Caco-2 (cell line): ENCODE measurements around the gene CEP120. TPM values are rescaled to one million over a fixed set of nuclear protein-coding genes. Genes with fewer than 3 reads are reported as not detected.

ENCODE experiments used
- BruUV-seq: library from RNA; stranded (reverse); fragments of 400-500 nt; replicated peaks from 2 replicates; lab custom pipeline; 2021; lab: Mats Ljungman, UMichigan
- CTCF ChIA-PET: fragments of 300-600 bp; sonication (Branson Sonifier 250); formaldehyde crosslinking; loops from one replicate; lab custom pipeline; 2022; ENCODE audit warnings: antibody characterized with exemption; lab: Charles Lee
- POLR2A ChIA-PET: fragments of 300-600 bp; sonication (Branson Sonifier 250); formaldehyde crosslinking; loops from one replicate; lab custom pipeline; 2022; ENCODE audit warnings: antibody characterized with exemption; lab: Charles Lee
- DNase-seq, 2 experiments: peaks; one replicate each; pipeline versions ENCODE4 v3.0.0 to v3.0.0-alpha.2; 2020 to 2022
- H3K27me3 ChIP-seq: replicated peaks from 2 replicates; pipeline ENCODE4 v1.6.0; 2011; ENCODE audit warnings: low read length; ENCODE audit not compliant: control insufficient read depth, insufficient read depth
- H3K36me3 ChIP-seq: 2 replicates; pipeline ENCODE4 v1.5.1; 2011; ENCODE audit warnings: low read length; ENCODE audit not compliant: control insufficient read depth, insufficient read depth
- H3K4me1 ChIP-seq: fragments of 250-450 bp; sonication (Bioruptor Pico); 2 replicates; pipeline ENCODE4 v1.5.1; 2020; ENCODE audit warnings: mild to moderate bottlenecking
- H3K4me3 ChIP-seq: 2 replicates; pipeline ENCODE4 v1.5.1; 2011; ENCODE audit warnings: low read depth, mild to moderate bottlenecking, control low read depth, low read length
- H3K9me3 ChIP-seq: fragments of 250-450 bp; sonication (Bioruptor Pico); 2 replicates; pipeline ENCODE4 v1.5.1; 2020; ENCODE audit warnings: mild to moderate bottlenecking, moderate library complexity
- H3K27ac Mint-ChIP-seq: one replicate; pipeline ENCODE4 v1.8.0; 2022; ENCODE audit warnings: mixed read lengths; ENCODE audit not compliant: unreplicated experiment
- H3K27me3 Mint-ChIP-seq: one replicate; pipeline ENCODE4 v1.8.0; 2022; ENCODE audit warnings: mixed read lengths; ENCODE audit not compliant: insufficient read depth, unreplicated experiment
- H3K36me3 Mint-ChIP-seq: one replicate; pipeline ENCODE4 v1.8.0; 2022; ENCODE audit warnings: mild to moderate bottlenecking, mixed read lengths; ENCODE audit not compliant: insufficient read depth, unreplicated experiment
- H3K4me1 Mint-ChIP-seq: one replicate; pipeline ENCODE4 v1.8.0; 2022; ENCODE audit warnings: low read depth, mixed read lengths; ENCODE audit not compliant: unreplicated experiment
- H3K4me3 Mint-ChIP-seq: one replicate; pipeline ENCODE4 v1.8.0; 2022; ENCODE audit warnings: mild to moderate bottlenecking, moderate library complexity, mixed read lengths; ENCODE audit not compliant: unreplicated experiment
- H3K9me3 Mint-ChIP-seq: one replicate; pipeline ENCODE4 v1.8.0; 2022; ENCODE audit warnings: mixed read lengths; ENCODE audit not compliant: unreplicated experiment
- intact Hi-C: fragments of 100-400 bp; cut with micrococcal nuclease; formaldehyde crosslinking; loops from one replicate; pipeline ENCODE4 v1.10.0; 2022; ENCODE audit not compliant: unreplicated experiment
- total RNA-seq: library from RNA; stranded (reverse); gene quantifications from 2 replicates; pipeline ENCODE4 v1.2.3, GENCODE V29; 2022
- TF ChIP-seq, protein P1 (sequence below), 2 experiments: fragments of 200-600 bp in 1 of 2; IDR thresholded peaks; 1 replicate in 1 of 2; 2 replicates in 1 of 2; pipeline versions ENCODE4 v1.5.1 to v1.8.0; 2011 to 2022; ENCODE audit warnings: antibody characterized with exemption in 1 of 2, control low read depth in 1 of 2, inconsistent platforms in 1 of 2, low read depth in 1 of 2, low read length in 1 of 2, mild to moderate bottlenecking in 1 of 2, moderate library complexity in 1 of 2; ENCODE audit not compliant: insufficient read depth in 1 of 2, severe bottlenecking in 1 of 2, unreplicated experiment in 1 of 2

Gene CEP120
- total RNA-seq, 1 experiment from 2014 or later = 25.8 TPM

DNA sequence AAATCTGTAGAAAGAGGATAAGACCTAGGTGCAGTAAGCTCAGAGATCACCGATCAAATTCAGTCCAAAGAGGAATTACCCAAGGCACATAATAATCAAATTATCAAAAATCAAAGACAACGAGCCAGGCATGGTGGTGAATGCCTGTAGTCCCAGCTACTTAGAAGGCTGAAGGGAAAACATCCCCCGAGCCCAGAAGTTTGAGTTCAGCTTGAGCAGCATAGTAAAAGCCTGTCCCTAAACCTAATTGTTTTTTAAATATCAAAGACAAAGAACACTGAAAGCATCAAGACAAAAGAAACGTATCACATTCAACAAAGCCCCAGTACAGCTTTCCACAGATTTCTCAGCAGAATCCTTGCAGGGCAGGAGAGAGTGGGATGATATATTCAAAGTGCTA, 122.9 kb downstream of the CEP120 start:
- H3K4me3 Mint-ChIP-seq = no peak overlapping the region
- no peak overlapping the region for H3K27ac Mint-ChIP-seq
- Histone ChIP-seq H3K4me1 (no peaks in the 10 kb centered on the region), H3K9me3 (peaks cover 5% of the 10 kb centered on the region; the same call in 1 of the 2 replicates), H3K4me3 (no peak overlapping the region), H3K36me3 (no peaks in the 10 kb centered on the region), H3K27me3 (no peaks in the 10 kb centered on the region)
- intact Hi-C loops = no loop called here
- TF ChIP-seq, protein P1, sequence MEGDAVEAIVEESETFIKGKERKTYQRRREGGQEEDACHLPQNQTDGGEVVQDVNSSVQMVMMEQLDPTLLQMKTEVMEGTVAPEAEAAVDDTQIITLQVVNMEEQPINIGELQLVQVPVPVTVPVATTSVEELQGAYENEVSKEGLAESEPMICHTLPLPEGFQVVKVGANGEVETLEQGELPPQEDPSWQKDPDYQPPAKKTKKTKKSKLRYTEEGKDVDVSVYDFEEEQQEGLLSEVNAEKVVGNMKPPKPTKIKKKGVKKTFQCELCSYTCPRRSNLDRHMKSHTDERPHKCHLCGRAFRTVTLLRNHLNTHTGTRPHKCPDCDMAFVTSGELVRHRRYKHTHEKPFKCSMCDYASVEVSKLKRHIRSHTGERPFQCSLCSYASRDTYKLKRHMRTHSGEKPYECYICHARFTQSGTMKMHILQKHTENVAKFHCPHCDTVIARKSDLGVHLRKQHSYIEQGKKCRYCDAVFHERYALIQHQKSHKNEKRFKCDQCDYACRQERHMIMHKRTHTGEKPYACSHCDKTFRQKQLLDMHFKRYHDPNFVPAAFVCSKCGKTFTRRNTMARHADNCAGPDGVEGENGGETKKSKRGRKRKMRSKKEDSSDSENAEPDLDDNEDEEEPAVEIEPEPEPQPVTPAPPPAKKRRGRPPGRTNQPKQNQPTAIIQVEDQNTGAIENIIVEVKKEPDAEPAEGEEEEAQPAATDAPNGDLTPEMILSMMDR (IDR thresholded peaks at IDR 0.05; ENCODE audit: insufficient read depth in 1 of 2, low read depth in 1 of 2, low read length in 1 of 2, severe bottlenecking in 1 of 2, unreplicated experiment in 1 of 2) = no peak
- ChIA-PET CTCF (no interaction called here), POLR2A (no interaction called here)
- H3K36me3 Mint-ChIP-seq = no peaks in the 10 kb centered on the region
- no peak for DNase-seq
- no peaks in the 10 kb centered on the region for H3K9me3 Mint-ChIP-seq
- no peaks in the 10 kb centered on the region for H3K4me1 Mint-ChIP-seq
- no TSS peak for BruUV-seq
- H3K27me3 Mint-ChIP-seq = peaks cover 6% of the 10 kb centered on the region

DNA sequence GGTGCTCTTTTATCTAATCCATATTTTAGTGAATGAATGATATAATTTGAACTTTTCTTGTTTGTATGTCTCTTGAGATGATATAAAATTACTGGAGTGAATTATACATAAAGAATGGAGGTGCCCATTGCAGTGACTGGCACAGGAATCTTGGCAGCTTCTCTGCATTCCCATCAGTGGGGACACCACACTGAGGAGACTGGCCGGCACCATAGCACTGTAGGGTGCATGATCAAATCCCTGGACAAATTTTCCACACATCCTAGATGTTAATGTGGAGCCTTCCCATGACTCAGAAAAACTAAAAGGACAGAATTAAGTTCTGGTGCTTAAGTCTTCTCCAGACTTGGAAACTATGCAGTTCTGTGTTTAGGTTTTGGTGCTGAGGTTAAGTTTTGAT, 124.1 kb downstream of the CEP120 start:
- no peaks in the 10 kb centered on the region for H3K4me1 Mint-ChIP-seq
- Histone ChIP-seq H3K4me3 (no peak overlapping the region), H3K4me1 (no peaks in the 10 kb centered on the region), H3K36me3 (no peaks in the 10 kb centered on the region), H3K9me3 (peaks cover 5% of the 10 kb centered on the region; the same call in 1 of the 2 replicates), H3K27me3 (no peaks in the 10 kb centered on the region)
- TF ChIP-seq, protein P1 (IDR thresholded peaks at IDR 0.05; ENCODE audit: insufficient read depth in 1 of 2, low read depth in 1 of 2, low read length in 1 of 2, severe bottlenecking in 1 of 2, unreplicated experiment in 1 of 2) = no peak
- intact Hi-C loops = no loop called here
- no peaks in the 10 kb centered on the region for H3K36me3 Mint-ChIP-seq
- ChIA-PET CTCF (no interaction called here), POLR2A (no interaction called here)
- no peak overlapping the region for H3K27ac Mint-ChIP-seq
- no TSS peak for BruUV-seq
- H3K27me3 Mint-ChIP-seq = peaks cover 6% of the 10 kb centered on the region
- no peaks in the 10 kb centered on the region for H3K9me3 Mint-ChIP-seq
- no peak for DNase-seq
- H3K4me3 Mint-ChIP-seq = no peak overlapping the region

DNA sequence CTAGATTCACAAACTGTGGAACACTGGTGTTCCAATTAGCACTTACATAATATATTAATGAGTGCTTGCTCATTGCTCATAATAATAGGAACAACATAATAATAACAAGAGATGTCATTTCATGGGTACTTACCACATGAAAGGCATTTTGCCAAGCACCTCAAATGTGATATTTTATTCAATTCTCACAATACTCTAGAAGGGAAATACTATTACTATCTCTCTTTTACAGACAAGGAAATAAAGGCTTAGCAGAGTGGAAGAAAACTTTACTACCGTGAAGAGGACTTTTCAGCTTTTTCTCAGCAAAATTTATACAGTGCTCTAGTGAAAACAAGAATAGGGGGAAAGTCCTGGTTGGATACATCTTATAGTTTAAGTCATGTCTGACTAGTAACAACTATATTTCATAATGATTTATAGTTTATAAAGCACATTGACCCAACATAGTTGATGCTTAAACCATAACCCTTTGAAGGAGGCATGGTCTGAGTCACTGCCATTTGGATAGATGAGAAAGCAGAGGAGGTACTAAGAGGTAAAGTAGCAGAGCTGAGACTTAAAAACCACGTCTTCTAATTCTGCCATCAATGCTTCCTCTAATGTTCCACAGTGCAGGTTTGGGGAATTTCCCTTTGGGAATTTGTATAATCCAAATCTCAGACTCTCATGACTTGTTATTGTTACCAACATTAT, 124.7 kb downstream of the CEP120 start:
- Mint-ChIP-seq H3K4me1 (no peaks in the 10 kb centered on the region), H3K27me3 (peaks cover 6% of the 10 kb centered on the region), H3K9me3 (no peaks in the 10 kb centered on the region), H3K4me3 (no peak overlapping the region), H3K36me3 (no peaks in the 10 kb centered on the region), H3K27ac (no peak overlapping the region)
- BruUV-seq = no TSS peak
- H3K4me3 ChIP-seq = no peak overlapping the region
- no peaks in the 10 kb centered on the region for H3K36me3 ChIP-seq
- H3K4me1 ChIP-seq = no peaks in the 10 kb centered on the region
- POLR2A ChIA-PET = no interaction called here
- intact Hi-C loops = no loop called here
- CTCF ChIA-PET = no interaction called here
- no peak for DNase-seq
- TF ChIP-seq, protein P1 (IDR thresholded peaks at IDR 0.05; ENCODE audit: insufficient read depth in 1 of 2, low read depth in 1 of 2, low read length in 1 of 2, severe bottlenecking in 1 of 2, unreplicated experiment in 1 of 2) = no peak
- no peaks in the 10 kb centered on the region for H3K27me3 ChIP-seq
- peaks cover 5% of the 10 kb centered on the region; the same call in 1 of the 2 replicates for H3K9me3 ChIP-seq
